CD8-positive, alpha-beta memory T cell (primary cell): ENCODE data around the gene VWDE. TPM values are rescaled to one million over a fixed set of nuclear protein-coding genes. Genes with fewer than 3 reads are reported as not detected.

Experiments
- CTCF ChIA-PET: fragments of 350-600 bp; sonication (Branson Sonifier 250); formaldehyde crosslinking; loops from one replicate; lab custom pipeline; 2021; ENCODE audit warnings: antibody characterized with exemption; lab: Charles Lee
- POLR2A ChIA-PET: fragments of 350-600 bp; sonication (Branson Sonifier 250); formaldehyde crosslinking; loops from one replicate; lab custom pipeline; 2021; ENCODE audit warnings: antibody characterized with exemption; lab: Charles Lee
- DNase-seq, 5 donors: peaks; one replicate each; pipeline versions ENCODE4 v3.0.0 to v3.0.0-alpha.2; 2020 to 2022; ENCODE audit warnings: mixed read lengths in 1 of 5
- H3K27ac ChIP-seq: one replicate; pipeline ENCODE4 v1.7.0; 2013; ENCODE audit warnings: low read depth, mild to moderate bottlenecking, low read length, moderate library complexity
- H3K27me3 ChIP-seq: 2 replicates; pipeline ENCODE4 v1.7.0; 2013; ENCODE audit warnings: low read length, mild to moderate bottlenecking; ENCODE audit not compliant: insufficient read depth, poor library complexity, severe bottlenecking
- H3K36me3 ChIP-seq: 2 replicates; pipeline ENCODE4 v1.7.0; 2013; ENCODE audit warnings: mild to moderate bottlenecking, low read length, moderate library complexity; ENCODE audit not compliant: insufficient read depth
- H3K4me1 ChIP-seq: 2 replicates; pipeline ENCODE4 v1.7.0; 2013; ENCODE audit warnings: mild to moderate bottlenecking, low read length, moderate library complexity; ENCODE audit not compliant: insufficient read depth
- H3K4me3 ChIP-seq: 2 replicates; pipeline ENCODE4 v1.7.0; 2013; ENCODE audit warnings: mild to moderate bottlenecking, low read length
- H3K9me3 ChIP-seq: 2 replicates; pipeline ENCODE4 v1.7.0; 2013; ENCODE audit warnings: mild to moderate bottlenecking, low read length
- H3K27ac Mint-ChIP-seq, 8 donors: one replicate each; pipeline ENCODE4 v1.8.0; 2020 to 2021; ENCODE audit warnings: mixed read lengths in 8 of 8, mild to moderate bottlenecking in 6 of 8, inconsistent platforms in 3 of 8, moderate library complexity in 3 of 8
- H3K27me3 Mint-ChIP-seq, 2 donors: one replicate each; pipeline ENCODE4 v1.8.0; 2020 to 2021; ENCODE audit warnings: mixed read lengths in 2 of 2, mild to moderate bottlenecking in 1 of 2, moderate library complexity in 1 of 2
- H3K36me3 Mint-ChIP-seq, 3 donors: one replicate each; pipeline ENCODE4 v1.8.0; 2020 to 2021; ENCODE audit warnings: mixed read lengths in 3 of 3, inconsistent platforms in 1 of 3, mild to moderate bottlenecking in 1 of 3
- H3K4me1 Mint-ChIP-seq, 3 donors: one replicate each; pipeline ENCODE4 v1.8.0; 2020 to 2021; ENCODE audit warnings: mixed read lengths in 3 of 3, inconsistent platforms in 1 of 3, mild to moderate bottlenecking in 1 of 3
- H3K4me3 Mint-ChIP-seq, 7 donors: one replicate each; pipeline ENCODE4 v1.8.0; 2020 to 2021; ENCODE audit warnings: mixed read lengths in 7 of 7, mild to moderate bottlenecking in 6 of 7, moderate library complexity in 4 of 7, inconsistent platforms in 2 of 7
- H3K9me3 Mint-ChIP-seq, 5 donors: one replicate each; pipeline ENCODE4 v1.8.0; 2020 to 2022; ENCODE audit warnings: mixed read lengths in 5 of 5, mild to moderate bottlenecking in 3 of 5, moderate library complexity in 2 of 5, inconsistent platforms in 1 of 5
- polyA plus RNA-seq: library from polyadenylated mRNA; unstranded; fragments of 300-500 nt; fragmentation: Illumina TruSeq; gene quantifications from one replicate; pipeline ENCODE4 v1.2.3, GENCODE V29; 2021
- total RNA-seq, 2 experiments: library from RNA; stranded (reverse); gene quantifications; one replicate each; pipeline ENCODE4 v1.2.3, GENCODE V29; 2021

The VWDE gene
- total and polyA plus RNA-seq, 3 experiments from 2014 or later: 0.25 to 0.71 (median 0.55) TPM

GRCh38 chr7:12434012-12434642, 30.5 kb upstream of the VWDE start:
- no peak for DNase-seq
- no peak overlapping the region for H3K27ac Mint-ChIP-seq
- no peaks in the 10 kb centered on the region for H3K4me1 Mint-ChIP-seq
- H3K27me3 Mint-ChIP-seq: peaks cover 13 to 18% of the 10 kb centered on the region in 2 donors
- Histone ChIP-seq H3K4me3 (no peak overlapping the region), H3K36me3 (no peaks in the 10 kb centered on the region), H3K27ac (no peak overlapping the region), H3K4me1 (no peaks in the 10 kb centered on the region), H3K9me3 (no peaks in the 10 kb centered on the region), H3K27me3 (no peaks in the 10 kb centered on the region)
- ChIA-PET POLR2A (no interaction called here), CTCF (interaction anchor here (1.5 to 1.6 kb wide), 2 partner anchors 9 to 25 kb away, joined by 4 to 5 read pairs; no protein-coding TSS in a partner anchor)
- H3K9me3 Mint-ChIP-seq: peaks cover 0 to 4% (median 0%) of the 10 kb centered on the region in 5 donors
- no peaks in the 10 kb centered on the region for H3K36me3 Mint-ChIP-seq
- H3K4me3 Mint-ChIP-seq: no peak overlapping the region

- no peaks in the 10 kb centered on the region for H3K36me3 ChIP-seq
- Mint-ChIP-seq H3K4me3 (no peak overlapping the region), H3K9me3 (peaks cover 0 to 8% (median 0%) of the 10 kb centered on the region in 5 donors), H3K27me3 (peaks cover 12 to 24% of the 10 kb centered on the region in 2 donors), H3K36me3 (no peaks in the 10 kb centered on the region), H3K27ac (no peak overlapping the region), H3K4me1 (no peaks in the 10 kb centered on the region)
- POLR2A ChIA-PET: no interaction called here
- no peaks in the 10 kb centered on the region for H3K27me3 ChIP-seq
- no peaks in the 10 kb centered on the region for H3K4me1 ChIP-seq
- H3K27ac ChIP-seq: no peak overlapping the region
- no peak overlapping the region for H3K4me3 ChIP-seq
- H3K9me3 ChIP-seq: no peaks in the 10 kb centered on the region
- no peak for DNase-seq
- CTCF ChIA-PET: no interaction called here
Measured at GRCh38 chr7:12431886-12432556, 28.4 kb upstream of the VWDE start.

- peaks cover 6 to 17% of the 10 kb centered on the region in 2 donors for H3K27me3 Mint-ChIP-seq
- H3K27ac ChIP-seq: no peak overlapping the region
- H3K36me3 ChIP-seq: no peaks in the 10 kb centered on the region
- DNase-seq: no peak
- H3K9me3 ChIP-seq: no peaks in the 10 kb centered on the region
- no peak overlapping the region for H3K4me3 Mint-ChIP-seq
- peaks cover 0 to 10% (median 2%) of the 10 kb centered on the region in 5 donors for H3K9me3 Mint-ChIP-seq
- H3K4me1 Mint-ChIP-seq: no peaks in the 10 kb centered on the region
- H3K4me1 ChIP-seq: no peaks in the 10 kb centered on the region
- POLR2A ChIA-PET: no interaction called here
- no peak overlapping the region for H3K4me3 ChIP-seq
- H3K36me3 Mint-ChIP-seq: no peaks in the 10 kb centered on the region
- H3K27me3 ChIP-seq: no peaks in the 10 kb centered on the region
- CTCF ChIA-PET: no interaction called here
- H3K27ac Mint-ChIP-seq: no peak overlapping the region
Measured at GRCh38 chr7:12425311-12425710, 21.6 kb upstream of the VWDE start.

GRCh38 chr7:12423997-12424745, 20.5 kb upstream of the VWDE start:
- no peaks in the 10 kb centered on the region for H3K4me1 Mint-ChIP-seq

GRCh38 chr7:12423355-12423996, 19.8 kb upstream of the VWDE start:
- Mint-ChIP-seq H3K4me1 (no peaks in the 10 kb centered on the region), H3K27ac (no peak overlapping the region), H3K9me3 (peaks cover 0 to 10% (median 3%) of the 10 kb centered on the region in 5 donors), H3K27me3 (peaks cover 0 to 12% of the 10 kb centered on the region in 2 donors), H3K36me3 (no peaks in the 10 kb centered on the region), H3K4me3 (no peak overlapping the region)
- H3K36me3 ChIP-seq: no peaks in the 10 kb centered on the region
- POLR2A ChIA-PET: no interaction called here
- no peaks in the 10 kb centered on the region for H3K9me3 ChIP-seq
- H3K27me3 ChIP-seq: no peaks in the 10 kb centered on the region
- H3K27ac ChIP-seq: no peak overlapping the region
- CTCF ChIA-PET: no interaction called here
- no peak overlapping the region for H3K4me3 ChIP-seq
- no peak for DNase-seq
- H3K4me1 ChIP-seq: no peaks in the 10 kb centered on the region

More at GRCh38 chr7:12423997-12424745, 20.5 kb upstream of the VWDE start:
- Histone ChIP-seq H3K27ac (no peak overlapping the region), H3K36me3 (no peaks in the 10 kb centered on the region), H3K9me3 (no peaks in the 10 kb centered on the region), H3K4me3 (no peak overlapping the region), H3K27me3 (no peaks in the 10 kb centered on the region), H3K4me1 (no peaks in the 10 kb centered on the region)
- CTCF ChIA-PET: no interaction called here
- no peak overlapping the region for H3K4me3 Mint-ChIP-seq
- POLR2A ChIA-PET: no interaction called here
- H3K27ac Mint-ChIP-seq: no peak overlapping the region
- peaks cover 1 to 12% of the 10 kb centered on the region in 2 donors for H3K27me3 Mint-ChIP-seq
- no peak for DNase-seq
- H3K9me3 Mint-ChIP-seq: peaks cover 0 to 10% (median 2%) of the 10 kb centered on the region in 5 donors
- H3K36me3 Mint-ChIP-seq: no peaks in the 10 kb centered on the region

GRCh38 chr7:12422554-12423320, 19.1 kb upstream of the VWDE start:
- H3K27me3 ChIP-seq: no peaks in the 10 kb centered on the region
- H3K9me3 Mint-ChIP-seq: peaks cover 0 to 7% (median 2%) of the 10 kb centered on the region in 5 donors
- H3K4me1 Mint-ChIP-seq: no peaks in the 10 kb centered on the region
- H3K27ac ChIP-seq: no peak overlapping the region
- H3K36me3 Mint-ChIP-seq: no peaks in the 10 kb centered on the region
- no peaks in the 10 kb centered on the region for H3K4me1 ChIP-seq
- H3K27me3 Mint-ChIP-seq: peaks cover 0 to 9% of the 10 kb centered on the region in 2 donors
- no peak for DNase-seq
- CTCF ChIA-PET: no interaction called here
- no peaks in the 10 kb centered on the region for H3K9me3 ChIP-seq
- POLR2A ChIA-PET: no interaction called here
- H3K27ac Mint-ChIP-seq: no peak overlapping the region
- H3K4me3 Mint-ChIP-seq: no peak overlapping the region
- H3K4me3 ChIP-seq: no peak overlapping the region
- no peaks in the 10 kb centered on the region for H3K36me3 ChIP-seq

GRCh38 chr7:12418452-12418851, 14.8 kb upstream of the VWDE start:
- Mint-ChIP-seq H3K4me3 (no peak overlapping the region), H3K27me3 (no peaks in the 10 kb centered on the region), H3K36me3 (no peaks in the 10 kb centered on the region), H3K9me3 (peaks cover 0 to 3% (median 0%) of the 10 kb centered on the region in 5 donors), H3K4me1 (no peaks in the 10 kb centered on the region), H3K27ac (no peak overlapping the region)
- DNase-seq: no peak
- Histone ChIP-seq H3K27me3 (no peaks in the 10 kb centered on the region), H3K36me3 (no peaks in the 10 kb centered on the region), H3K4me3 (no peak overlapping the region), H3K9me3 (no peaks in the 10 kb centered on the region), H3K4me1 (no peaks in the 10 kb centered on the region), H3K27ac (no peak overlapping the region)
- ChIA-PET CTCF (no interaction called here), POLR2A (no interaction called here)
